Measurements from ENCODE around the gene CD96. TPM values are rescaled to one million over a fixed set of nuclear protein-coding genes. Genes with fewer than 3 reads are reported as not detected.

Gene CD96
- total RNA-seq, 1 experiment from 2014 or later = not detected

DNA sequence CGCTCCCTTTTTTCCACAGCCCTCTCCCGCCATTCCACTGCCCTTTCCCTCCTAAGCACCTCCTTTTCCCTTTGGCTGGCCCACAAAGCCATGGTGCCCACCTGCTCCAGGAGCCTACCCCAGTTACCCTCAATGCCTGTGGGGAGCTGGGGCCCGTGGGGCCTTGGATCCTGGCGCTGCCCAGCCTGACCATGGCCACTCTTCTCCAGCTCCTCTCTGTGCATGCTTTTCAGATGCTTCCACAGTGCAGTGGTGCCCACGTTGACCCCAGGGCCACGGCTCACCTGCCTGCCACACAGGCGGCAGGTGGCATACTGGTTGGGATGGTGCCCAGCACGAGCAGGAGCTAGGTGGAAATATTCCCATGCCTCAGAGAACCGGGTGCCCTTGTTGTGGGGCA, 51.7 kb downstream of the CD96 start:
- intact Hi-C loops (cut with micrococcal nuclease; ENCODE audit: unreplicated experiment) = no loop called here
- Mint-ChIP-seq H3K27ac (ENCODE audit: unreplicated experiment) (peak overlapping the region; percentile 11), H3K9me3 (ENCODE audit: low read depth, unreplicated experiment) (no peaks in the 10 kb centered on the region), H3K4me3 (ENCODE audit: low read depth, unreplicated experiment) (no peak overlapping the region), H3K27me3 (ENCODE audit: unreplicated experiment) (no peaks in the 10 kb centered on the region), H3K36me3 (ENCODE audit: insufficient read depth, unreplicated experiment) (peaks cover 6% of the 10 kb centered on the region), H3K4me1 (ENCODE audit: low read depth, unreplicated experiment) (peaks cover 60% of the 10 kb centered on the region)
- no TSS peak for BruUV-seq (replicated peaks)
- TF ChIP-seq, protein P1, sequence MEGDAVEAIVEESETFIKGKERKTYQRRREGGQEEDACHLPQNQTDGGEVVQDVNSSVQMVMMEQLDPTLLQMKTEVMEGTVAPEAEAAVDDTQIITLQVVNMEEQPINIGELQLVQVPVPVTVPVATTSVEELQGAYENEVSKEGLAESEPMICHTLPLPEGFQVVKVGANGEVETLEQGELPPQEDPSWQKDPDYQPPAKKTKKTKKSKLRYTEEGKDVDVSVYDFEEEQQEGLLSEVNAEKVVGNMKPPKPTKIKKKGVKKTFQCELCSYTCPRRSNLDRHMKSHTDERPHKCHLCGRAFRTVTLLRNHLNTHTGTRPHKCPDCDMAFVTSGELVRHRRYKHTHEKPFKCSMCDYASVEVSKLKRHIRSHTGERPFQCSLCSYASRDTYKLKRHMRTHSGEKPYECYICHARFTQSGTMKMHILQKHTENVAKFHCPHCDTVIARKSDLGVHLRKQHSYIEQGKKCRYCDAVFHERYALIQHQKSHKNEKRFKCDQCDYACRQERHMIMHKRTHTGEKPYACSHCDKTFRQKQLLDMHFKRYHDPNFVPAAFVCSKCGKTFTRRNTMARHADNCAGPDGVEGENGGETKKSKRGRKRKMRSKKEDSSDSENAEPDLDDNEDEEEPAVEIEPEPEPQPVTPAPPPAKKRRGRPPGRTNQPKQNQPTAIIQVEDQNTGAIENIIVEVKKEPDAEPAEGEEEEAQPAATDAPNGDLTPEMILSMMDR (IDR thresholded peaks at IDR 0.05; ENCODE audit: unreplicated experiment) = no peak
- no peak for DNase-seq
- CTCF ChIA-PET = no interaction called here

DNA sequence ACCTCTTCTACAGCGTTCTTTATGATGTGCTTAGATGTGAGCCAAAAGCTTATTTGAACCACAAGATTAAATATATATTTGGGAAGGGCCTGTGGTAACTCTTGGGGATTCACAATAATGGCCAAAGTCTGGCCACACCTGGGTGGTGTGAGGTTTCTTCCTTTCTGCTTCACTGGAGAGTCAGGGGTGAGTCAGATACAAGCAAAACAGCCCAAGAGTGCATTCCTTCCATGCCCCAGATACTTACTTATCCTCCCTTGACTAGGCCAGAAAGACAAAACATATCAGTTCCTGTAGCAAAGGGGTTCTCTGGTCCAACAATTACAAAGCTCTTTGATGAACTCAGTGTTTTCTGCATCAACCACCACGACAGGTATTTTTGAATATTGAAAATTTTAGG, 52.2 kb downstream of the CD96 start:
- peak; percentile 37 for DNase-seq
- no TSS peak for BruUV-seq (replicated peaks)
- H3K27ac Mint-ChIP-seq (ENCODE audit: unreplicated experiment) = peak overlapping the region; percentile 11
- TF ChIP-seq, protein P1 (IDR thresholded peaks at IDR 0.05; ENCODE audit: unreplicated experiment) = no peak
- intact Hi-C loops (cut with micrococcal nuclease; ENCODE audit: unreplicated experiment) = no loop called here
- H3K36me3 Mint-ChIP-seq (ENCODE audit: insufficient read depth, unreplicated experiment) = peaks cover 6% of the 10 kb centered on the region
- CTCF ChIA-PET = interaction anchor here (0.9 kb wide), 1 partner anchor 9 kb away, joined by 3 read pairs; no protein-coding TSS in a partner anchor
- peaks cover 58% of the 10 kb centered on the region for H3K4me1 Mint-ChIP-seq (ENCODE audit: low read depth, unreplicated experiment)
- no peaks in the 10 kb centered on the region for H3K27me3 Mint-ChIP-seq (ENCODE audit: unreplicated experiment)
- H3K9me3 Mint-ChIP-seq (ENCODE audit: low read depth, unreplicated experiment) = no peaks in the 10 kb centered on the region
- no peak overlapping the region for H3K4me3 Mint-ChIP-seq (ENCODE audit: low read depth, unreplicated experiment)

DNA sequence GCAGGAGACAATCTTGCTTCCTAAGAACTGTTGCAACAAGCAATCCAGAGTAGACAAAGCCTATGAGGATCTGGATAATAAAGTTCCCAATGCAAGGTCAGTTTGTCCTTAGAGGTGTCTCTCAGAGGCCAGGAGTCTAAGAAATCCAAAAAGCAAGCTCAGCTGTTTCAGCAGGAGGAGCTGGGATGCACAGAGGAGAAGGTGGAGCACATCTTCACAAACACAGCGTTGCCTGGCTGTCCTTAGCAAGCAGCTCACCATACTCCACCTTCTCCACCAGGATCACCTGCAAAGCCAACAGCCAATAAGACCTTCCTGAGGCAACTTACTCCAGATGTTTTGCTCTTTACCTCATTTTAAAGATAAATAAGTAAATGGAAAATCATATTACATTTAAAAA, 52.8 kb downstream of the CD96 start:
- H3K27ac Mint-ChIP-seq (ENCODE audit: unreplicated experiment) = no peak overlapping the region
- CTCF ChIA-PET = interaction anchor here (0.9 kb wide), 1 partner anchor 10 kb away, joined by 3 read pairs; no protein-coding TSS in a partner anchor
- TF ChIP-seq, protein P1 (IDR thresholded peaks at IDR 0.05; ENCODE audit: unreplicated experiment) = no peak
- no peaks in the 10 kb centered on the region for H3K27me3 Mint-ChIP-seq (ENCODE audit: unreplicated experiment)
- H3K4me3 Mint-ChIP-seq (ENCODE audit: low read depth, unreplicated experiment) = no peak overlapping the region
- no peak for DNase-seq
- no peaks in the 10 kb centered on the region for H3K9me3 Mint-ChIP-seq (ENCODE audit: low read depth, unreplicated experiment)
- intact Hi-C loops (cut with micrococcal nuclease; ENCODE audit: unreplicated experiment) = no loop called here
- BruUV-seq (replicated peaks) = no TSS peak
- peaks cover 6% of the 10 kb centered on the region for H3K36me3 Mint-ChIP-seq (ENCODE audit: insufficient read depth, unreplicated experiment)
- peaks cover 52% of the 10 kb centered on the region for H3K4me1 Mint-ChIP-seq (ENCODE audit: low read depth, unreplicated experiment)

DNA sequence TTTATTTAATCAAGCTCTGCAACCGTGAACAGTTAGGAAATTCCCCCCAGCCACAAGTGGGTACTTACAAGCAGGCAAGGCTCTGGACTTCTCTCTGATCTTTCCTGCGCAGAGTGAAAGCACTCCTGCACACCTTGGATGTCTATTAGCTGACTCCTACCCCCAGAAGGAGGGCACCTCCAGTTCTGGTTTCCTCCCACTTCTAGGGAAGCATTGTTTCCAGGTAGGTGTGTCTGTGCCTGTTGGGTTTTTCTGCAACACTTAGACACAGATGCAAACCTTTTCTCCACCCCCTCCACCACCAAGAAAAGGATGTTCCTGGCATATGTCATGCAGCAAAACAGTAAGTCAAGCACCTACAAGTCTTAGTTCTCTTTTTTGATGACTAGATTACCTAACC, 53.2 kb downstream of the CD96 start, which contains the start of gene ZBED2:
TSS of gene ZBED2 (minus strand) at position 115 of the 400 bp plus-strand sequence. CDS start 1,145 bp downstream, outside the sequence.
- no TSS peak for BruUV-seq (replicated peaks)
- H3K4me1 Mint-ChIP-seq (ENCODE audit: low read depth, unreplicated experiment) = peaks cover 48% of the 10 kb centered on the region
- no peaks in the 10 kb centered on the region for H3K27me3 Mint-ChIP-seq (ENCODE audit: unreplicated experiment)
- peak within 1 kb of the TSS; percentile 11 for H3K27ac Mint-ChIP-seq (ENCODE audit: unreplicated experiment)
- TF ChIP-seq, protein P1 (IDR thresholded peaks at IDR 0.05; ENCODE audit: unreplicated experiment) = no peak
- no peaks in the 10 kb centered on the region for H3K9me3 Mint-ChIP-seq (ENCODE audit: low read depth, unreplicated experiment)
- DNase-seq = no peak
- CTCF ChIA-PET = no interaction called here
- intact Hi-C loops (cut with micrococcal nuclease; ENCODE audit: unreplicated experiment) = no loop called here
- H3K36me3 Mint-ChIP-seq (ENCODE audit: insufficient read depth, unreplicated experiment) = peaks cover 6% of the 10 kb centered on the region
- H3K4me3 Mint-ChIP-seq (ENCODE audit: low read depth, unreplicated experiment) = no peak within 1 kb of the TSS

Measured in Calu3 (cell line).